GM12878 (cell line): Measurements from ENCODE around the gene MARCHF2. TPM values are rescaled to one million over a fixed set of nuclear protein-coding genes. Genes with fewer than 3 reads are reported as not detected.
A peak's percentile ranks its signal among the peaks of the same experiment; 100 is the strongest.

ENCODE experiments used
- ATAC-seq: fragments of 200-7000 bp; cut with Tn5 transposase; 3 replicates; pipeline ENCODE4 v1.9.1; 2020; ENCODE audit warnings: mild to moderate bottlenecking, moderate library complexity
- BruUV-seq: library from RNA; stranded (reverse); fragments of 400-500 nt; replicated peaks from 2 replicates; lab custom pipeline; 2021; lab: Mats Ljungman, UMichigan
- CTCF ChIA-PET: fragments of 300-600 bp; sonication (Branson Sonifier 250); formaldehyde crosslinking; extraction: SDS; loops from one replicate; lab custom pipeline; 2021; ENCODE audit warnings: inconsistent platforms; lab: Yijun Ruan, JAX
- POLR2A ChIA-PET: fragments of 350-600 bp; formaldehyde crosslinking; extraction: SDS; loops from one replicate; lab custom pipeline; 2021; ENCODE audit warnings: inconsistent platforms; lab: Charles Lee
- RAD21 ChIA-PET: fragments of 300-600 bp; sonication (Branson Sonifier 250); formaldehyde crosslinking; loops from one replicate; lab custom pipeline; 2023; ENCODE audit warnings: antibody characterized with exemption; ENCODE audit not compliant: unreplicated experiment; lab: Charles Lee
- SMC1A ChIA-PET: fragments of 300-600 bp; sonication (Branson Sonifier 250); formaldehyde crosslinking; loops from one replicate; lab custom pipeline; 2023; ENCODE audit not compliant: unreplicated experiment, uncharacterized antibody; lab: Charles Lee
- DNase-seq: peaks from one replicate; pipeline ENCODE4 v3.0.0-alpha.2; 2011; ENCODE audit warnings: low read depth, low spot score
- FAIRE-seq: peaks from 3 replicates; lab custom pipeline; 2011; peaks lifted over from hg19 to GRCh38; lab: Jason Lieb, UNC
- H2AFZ ChIP-seq: 2 replicates; pipeline ENCODE4 v1.6.0; 2011; ENCODE audit warnings: low read depth, low read length, control low read depth; ENCODE audit not compliant: control insufficient read depth
- H3K27ac ChIP-seq: 2 replicates; pipeline ENCODE4 v1.5.1; 2011; ENCODE audit warnings: control low read depth; ENCODE audit not compliant: control insufficient read depth, insufficient read depth
- H3K27me3 ChIP-seq, 2 experiments: replicated peaks in 1 of 2; 2 replicates each; pipeline versions ENCODE4 v1.6.0 to v1.6.1; 2011; ENCODE audit warnings: low read length in 1 of 2; ENCODE audit not compliant: control insufficient read depth in 2 of 2, insufficient read depth in 2 of 2
- H3K36me3 ChIP-seq, 2 experiments: 2 replicates each; pipeline ENCODE4 v1.5.1; 2011; ENCODE audit warnings: low read length in 1 of 2; ENCODE audit not compliant: control insufficient read depth in 2 of 2, insufficient read depth in 2 of 2
- H3K4me1 ChIP-seq: 2 replicates; pipeline ENCODE4 v1.6.1; 2011; ENCODE audit warnings: mild to moderate bottlenecking, low read length, moderate library complexity, mixed read lengths; ENCODE audit not compliant: control insufficient read depth, insufficient read depth
- H3K4me2 ChIP-seq: 2 replicates; pipeline ENCODE4 v1.6.0; 2011; ENCODE audit warnings: control low read depth; ENCODE audit not compliant: control insufficient read depth, insufficient read depth
- H3K4me3 ChIP-seq: fragments of 200-600 bp; sonication (generic); 2 replicates; pipeline ENCODE4 v1.5.1; 2016
- H3K79me2 ChIP-seq: 2 replicates; pipeline ENCODE4 v1.6.0; 2011; ENCODE audit warnings: low read length; ENCODE audit not compliant: control insufficient read depth, insufficient read depth
- H3K9ac ChIP-seq: 2 replicates; pipeline ENCODE4 v1.8.0; 2011; ENCODE audit warnings: low read length, control low read depth, mixed read lengths; ENCODE audit not compliant: control insufficient read depth, insufficient read depth
- H3K9me3 ChIP-seq: replicated peaks from 3 replicates; pipeline ENCODE4 v1.5.1; 2011; ENCODE audit warnings: mild to moderate bottlenecking, low read length; ENCODE audit not compliant: control insufficient read depth, insufficient read depth
- H4K20me1 ChIP-seq: 2 replicates; pipeline ENCODE4 v1.6.0; 2011; ENCODE audit not compliant: control insufficient read depth, insufficient read depth
- BACH1 ChIP-seq: fragments of 450-650 bp; IDR thresholded peaks from 2 replicates; pipeline ENCODE4 v1.6.1; 2017; ENCODE audit warnings: mild to moderate bottlenecking, borderline replicate concordance
- CREM ChIP-seq: IDR thresholded peaks from 2 replicates; pipeline ENCODE4 v1.6.1; 2014; ENCODE audit warnings: antibody characterized with exemption, low read depth
- HDAC6 ChIP-seq: fragments of 200-600 bp; sonication (generic); IDR thresholded peaks from one replicate; pipeline ENCODE4 v1.8.0; 2017; ENCODE audit warnings: antibody characterized with exemption; ENCODE audit not compliant: unreplicated experiment
- IRF4 ChIP-seq: IDR thresholded peaks from 2 replicates; pipeline ENCODE4 v1.6.1; 2011; ENCODE audit warnings: low read depth, low read length
- JUND ChIP-seq: IDR thresholded peaks from 2 replicates; pipeline ENCODE4 v1.6.1; 2012; ENCODE audit warnings: low read depth, mild to moderate bottlenecking, low read length, improper control_type of control experiment, moderate library complexity
- MTA3 ChIP-seq: IDR thresholded peaks from 2 replicates; pipeline ENCODE4 v1.6.1; 2012; ENCODE audit warnings: low read length, inconsistent platforms, borderline replicate concordance
- MYC ChIP-seq: IDR thresholded peaks from 2 replicates; pipeline ENCODE4 v1.6.1; 2011; ENCODE audit warnings: mild to moderate bottlenecking, low read length, moderate library complexity, inconsistent platforms; ENCODE audit not compliant: insufficient read depth, insufficient replicate concordance, insufficient read length, severe bottlenecking
- POLR2AphosphoS5 ChIP-seq: IDR thresholded peaks from 2 replicates; pipeline ENCODE4 v1.6.1; 2011; ENCODE audit warnings: mild to moderate bottlenecking, low read length, inconsistent platforms
- TAF1 ChIP-seq: IDR thresholded peaks from 2 replicates; pipeline ENCODE4 v1.6.1; 2011; ENCODE audit warnings: mild to moderate bottlenecking, low read depth, low read length, borderline replicate concordance
- YBX1 ChIP-seq: fragments of 450-650 bp; IDR thresholded peaks from 2 replicates; pipeline ENCODE4 v1.6.1; 2016; ENCODE audit warnings: antibody characterized with exemption
- WGBS: methylation state at CpG from one replicate; pipeline ENCODE4 v1.1.6; 2016; ENCODE audit warnings: low lambda C conversion rate; ENCODE audit not compliant: insufficient replicate concordance, insufficient coverage; ENCODE audit errors: missing lambda C conversion rate; 5-methylcytosine and 5-hydroxymethylcytosine counted together
- in situ Hi-C: fragments of 300-500 bp; cut with MboI; formaldehyde crosslinking; loops from 9 replicates; pipeline ENCODE4 v1.14.3; 2018; ENCODE audit warnings: mixed read lengths
- intact Hi-C: fragments of 100-400 bp; cut with micrococcal nuclease; formaldehyde crosslinking; loops from one replicate; pipeline ENCODE4 v1.14.2; 2022; ENCODE audit not compliant: unreplicated experiment
- polyA plus RNA-seq, 11 experiments: library from polyadenylated mRNA; depleted of rRNA in 4 of 11; unstranded in 6 of 11; stranded (reverse) in 5 of 11; fragments of >200 nt; fragmentation: Nextera tagmentation in 4 of 11; fragmentation: Illumina TruSeq in 1 of 11; extraction: Ambion mirVana in 4 of 11; extraction: Trizol in 1 of 11; gene quantifications; 1 replicate in 1 of 11; 2 replicates in 10 of 11; pipeline versions ENCODE4 v1.2.1 to v1.2.3, GENCODE V29; 2011 to 2016; ENCODE audit warnings: inconsistent platforms in 2 of 11, missing spikeins in 2 of 11, low read depth in 1 of 11
- total RNA-seq, 4 experiments: library from RNA; depleted of rRNA in 3 of 4; stranded (reverse); fragments of >200 nt in 3 of 4; fragmentation: Illumina TruSeq in 1 of 4; extraction: Trizol in 1 of 4; gene quantifications; 2 replicates each; pipeline versions ENCODE4 v1.2.1 to v1.2.3, GENCODE V29; 2013 to 2021
- TF ChIP-seq, protein P1 (sequence below): fragments of 450-650 bp; IDR thresholded peaks from 2 replicates; pipeline ENCODE4 v1.6.1; 2018; ENCODE audit warnings: borderline replicate concordance, mild to moderate bottlenecking; ENCODE audit not compliant: partially characterized antibody
- TF ChIP-seq, protein P2 (sequence below): IDR thresholded peaks from 2 replicates; pipeline ENCODE4 v1.6.1; 2012; ENCODE audit warnings: mild to moderate bottlenecking, low read depth, low read length

The MARCHF2 gene
- total and polyA plus RNA-seq, 10 of the 15 experiments (the other 5 are each of a cell fraction or from before 2014, with no cell fraction given), result 1.6 to 30.3 (median 10.8) TPM

DNA sequence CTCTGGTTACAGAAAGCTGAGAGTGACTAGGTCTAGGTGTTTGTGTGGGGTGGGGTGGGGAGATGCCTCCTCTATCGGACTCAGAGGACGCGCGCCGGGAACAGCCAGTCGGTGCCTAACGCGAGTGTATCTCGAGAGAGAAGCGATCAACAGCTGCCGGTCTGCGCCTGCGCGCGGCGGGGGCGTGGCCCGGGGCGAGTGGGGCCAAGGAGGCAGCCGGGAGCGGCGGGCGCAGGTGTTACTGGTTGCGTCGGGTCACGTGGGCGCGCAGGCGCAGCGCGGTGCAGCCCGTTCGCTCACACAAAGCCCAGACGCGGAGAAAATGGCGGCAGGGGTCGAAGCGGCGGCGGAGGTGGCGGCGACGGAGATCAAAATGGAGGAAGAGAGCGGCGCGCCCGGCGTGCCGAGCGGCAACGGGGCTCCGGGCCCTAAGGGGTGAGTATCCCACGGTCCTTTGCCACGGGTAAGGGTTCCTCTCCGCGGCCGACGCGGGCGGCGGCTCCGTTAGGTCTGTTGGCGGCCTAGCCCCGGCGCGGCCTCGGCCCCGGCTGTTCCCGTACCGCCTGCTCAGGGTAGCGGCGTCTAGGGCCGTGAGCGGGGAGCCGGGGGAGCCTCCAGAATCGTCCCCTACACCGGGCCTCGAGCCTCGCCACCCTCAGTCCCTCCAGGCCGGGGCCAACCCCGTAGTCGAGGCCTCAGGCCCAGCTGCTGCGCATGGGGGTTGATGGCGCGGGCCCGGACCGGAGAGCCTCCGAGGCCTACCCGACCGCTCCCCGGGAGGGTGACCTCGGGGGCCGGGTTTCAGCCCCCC is 31.8 kb downstream of the MARCHF2 start, which contains the start of gene HNRNPM:
TSS of gene HNRNPM (plus strand) at position 299 of the 811 bp plus-strand sequence. CDS start at position 323, 24 bp downstream.
- peak within 1 kb of the TSS; percentile 85 for H3K4me3 ChIP-seq
- FAIRE-seq (no peak), DNase-seq (peak; percentile 91), ATAC-seq (peak; percentile 94)
- H4K20me1 ChIP-seq, result peaks cover 6% of the 10 kb centered on the region
- peak within 1 kb of the TSS; percentile 95 for H3K4me2 ChIP-seq
- H3K4me1 ChIP-seq, result peaks cover 8% of the 10 kb centered on the region
- intact Hi-C loops (no loop called here), in situ Hi-C loops (no loop called here)
- ChIA-PET POLR2A (interaction anchor here (0.8 to 3.1 kb wide), 7 partner anchors 11 to 133 kb away, joined by 3 to 14 read pairs (median 4); partner anchors contain the start of genes MARCHF2, RAB11B and ZNF414), RAD21 (interaction anchor here (0.6 to 1.7 kb wide), 5 partner anchors 28 to 127 kb away, joined by 3 to 7 read pairs (median 3); partner anchors contain the start of gene MARCHF2), CTCF (interaction anchor here (0.8 to 2.4 kb wide), 7 partner anchors 12 to 133 kb away, joined by 3 to 11 read pairs (median 5); partner anchors contain the start of genes MARCHF2 and MYO1F), SMC1A (interaction anchor here (1.0 to 1.1 kb wide), 2 partner anchors 20 to 68 kb away, joined by 3 to 4 read pairs; no protein-coding TSS in a partner anchor)
- H3K36me3 ChIP-seq, result peaks cover 0 to 7% of the 10 kb centered on the region in 2 experiments; a peak in 2 of 4 replicates
- no TSS peak for BruUV-seq
- WGBS, result under 1% methylated on average over 90 of the region's 93 CpGs
- no peaks in the 10 kb centered on the region for H3K9me3 ChIP-seq
- no peaks in the 10 kb centered on the region for H3K27me3 ChIP-seq
- peaks cover 49% of the 10 kb centered on the region for H3K79me2 ChIP-seq
- peak within 1 kb of the TSS; percentile 85 for H3K27ac ChIP-seq
- peak within 1 kb of the TSS; percentile 99 for H2AFZ ChIP-seq
- H3K9ac ChIP-seq, result peak within 1 kb of the TSS; percentile 99
- TF ChIP-seq JUND, result no peak
- peak; percentile 96 for TF ChIP-seq POLR2AphosphoS5
- TF ChIP-seq IRF4, result no peak
- TF ChIP-seq CREM, result no peak
- TF ChIP-seq YBX1, result no peak
- TF ChIP-seq, protein P1, sequence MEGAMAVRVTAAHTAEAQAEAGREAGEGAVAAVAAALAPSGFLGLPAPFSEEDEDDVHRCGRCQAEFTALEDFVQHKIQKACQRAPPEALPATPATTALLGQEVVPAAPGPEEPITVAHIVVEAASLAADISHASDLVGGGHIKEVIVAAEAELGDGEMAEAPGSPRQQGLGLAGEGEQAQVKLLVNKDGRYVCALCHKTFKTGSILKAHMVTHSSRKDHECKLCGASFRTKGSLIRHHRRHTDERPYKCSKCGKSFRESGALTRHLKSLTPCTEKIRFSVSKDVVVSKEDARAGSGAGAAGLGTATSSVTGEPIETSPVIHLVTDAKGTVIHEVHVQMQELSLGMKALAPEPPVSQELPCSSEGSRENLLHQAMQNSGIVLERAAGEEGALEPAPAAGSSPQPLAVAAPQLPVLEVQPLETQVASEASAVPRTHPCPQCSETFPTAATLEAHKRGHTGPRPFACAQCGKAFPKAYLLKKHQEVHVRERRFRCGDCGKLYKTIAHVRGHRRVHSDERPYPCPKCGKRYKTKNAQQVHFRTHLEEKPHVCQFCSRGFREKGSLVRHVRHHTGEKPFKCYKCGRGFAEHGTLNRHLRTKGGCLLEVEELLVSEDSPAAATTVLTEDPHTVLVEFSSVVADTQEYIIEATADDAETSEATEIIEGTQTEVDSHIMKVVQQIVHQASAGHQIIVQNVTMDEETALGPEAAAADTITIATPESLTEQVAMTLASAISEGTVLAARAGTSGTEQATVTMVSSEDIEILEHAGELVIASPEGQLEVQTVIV, result no peak
- no peak for TF ChIP-seq HDAC6
- TF ChIP-seq MYC, result no peak
- TF ChIP-seq TAF1, result peak; percentile 97
- TF ChIP-seq, protein P2, sequence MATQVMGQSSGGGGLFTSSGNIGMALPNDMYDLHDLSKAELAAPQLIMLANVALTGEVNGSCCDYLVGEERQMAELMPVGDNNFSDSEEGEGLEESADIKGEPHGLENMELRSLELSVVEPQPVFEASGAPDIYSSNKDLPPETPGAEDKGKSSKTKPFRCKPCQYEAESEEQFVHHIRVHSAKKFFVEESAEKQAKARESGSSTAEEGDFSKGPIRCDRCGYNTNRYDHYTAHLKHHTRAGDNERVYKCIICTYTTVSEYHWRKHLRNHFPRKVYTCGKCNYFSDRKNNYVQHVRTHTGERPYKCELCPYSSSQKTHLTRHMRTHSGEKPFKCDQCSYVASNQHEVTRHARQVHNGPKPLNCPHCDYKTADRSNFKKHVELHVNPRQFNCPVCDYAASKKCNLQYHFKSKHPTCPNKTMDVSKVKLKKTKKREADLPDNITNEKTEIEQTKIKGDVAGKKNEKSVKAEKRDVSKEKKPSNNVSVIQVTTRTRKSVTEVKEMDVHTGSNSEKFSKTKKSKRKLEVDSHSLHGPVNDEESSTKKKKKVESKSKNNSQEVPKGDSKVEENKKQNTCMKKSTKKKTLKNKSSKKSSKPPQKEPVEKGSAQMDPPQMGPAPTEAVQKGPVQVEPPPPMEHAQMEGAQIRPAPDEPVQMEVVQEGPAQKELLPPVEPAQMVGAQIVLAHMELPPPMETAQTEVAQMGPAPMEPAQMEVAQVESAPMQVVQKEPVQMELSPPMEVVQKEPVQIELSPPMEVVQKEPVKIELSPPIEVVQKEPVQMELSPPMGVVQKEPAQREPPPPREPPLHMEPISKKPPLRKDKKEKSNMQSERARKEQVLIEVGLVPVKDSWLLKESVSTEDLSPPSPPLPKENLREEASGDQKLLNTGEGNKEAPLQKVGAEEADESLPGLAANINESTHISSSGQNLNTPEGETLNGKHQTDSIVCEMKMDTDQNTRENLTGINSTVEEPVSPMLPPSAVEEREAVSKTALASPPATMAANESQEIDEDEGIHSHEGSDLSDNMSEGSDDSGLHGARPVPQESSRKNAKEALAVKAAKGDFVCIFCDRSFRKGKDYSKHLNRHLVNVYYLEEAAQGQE, result no peak
- peak; percentile 28 for TF ChIP-seq BACH1
- TF ChIP-seq MTA3, result no peak
